NCI-H128 (cell line): ENCODE measurements around the gene KRTAP1-3.
A peak's percentile ranks its signal among the peaks of the same experiment; 100 is the strongest.
"Not testable (repeated sequence)": the region's sequence is repeated elsewhere in the genome, so short reads cannot be mapped to it uniquely, and the experiment has no call there.

ENCODE experiments used
- DNase-seq: peaks from one replicate; lab custom pipeline; 2025; ENCODE audit not compliant: unreplicated experiment; lab: John Stamatoyannopoulos, UW

Gene KRTAP1-3

DNA sequence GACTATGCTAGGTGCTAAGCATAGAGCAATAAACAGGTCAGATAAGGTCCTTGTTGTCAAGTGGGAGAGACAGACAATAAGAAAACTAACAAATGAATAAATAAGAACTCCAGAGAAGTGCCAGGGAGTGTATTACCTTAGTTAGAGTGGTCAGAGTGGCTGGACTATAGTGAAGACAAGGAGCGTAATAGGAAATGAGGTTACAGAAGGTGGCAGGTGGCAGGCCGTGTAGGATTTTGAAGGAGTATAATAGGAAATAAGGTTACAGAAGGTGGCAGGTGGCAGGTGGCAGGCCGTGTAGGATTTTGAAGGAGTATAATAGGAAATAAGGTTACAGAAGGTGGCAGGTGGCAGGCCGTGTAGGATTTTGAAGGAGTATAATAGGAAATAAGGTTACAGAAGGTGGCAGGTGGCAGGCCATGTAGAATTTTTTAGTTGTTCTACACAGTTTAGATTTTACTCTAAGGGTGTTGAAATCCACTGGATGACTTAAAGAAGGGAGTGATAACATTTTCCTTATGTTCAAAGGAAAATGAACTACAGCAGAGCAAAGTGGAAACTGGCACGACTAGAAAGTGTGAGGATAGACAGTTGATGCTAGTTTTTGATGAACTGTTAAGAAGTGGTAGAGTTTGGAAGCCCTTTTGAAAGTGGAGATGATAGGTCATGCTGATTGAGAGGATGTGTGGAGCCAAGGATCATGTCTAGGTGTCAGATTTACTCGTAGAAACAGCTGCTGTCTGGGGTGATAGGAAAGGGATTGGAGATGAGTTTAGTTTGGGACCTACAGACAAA lies 22.2 kb downstream of the KRTAP1-3 start:
- DNase-seq = no peak

DNA sequence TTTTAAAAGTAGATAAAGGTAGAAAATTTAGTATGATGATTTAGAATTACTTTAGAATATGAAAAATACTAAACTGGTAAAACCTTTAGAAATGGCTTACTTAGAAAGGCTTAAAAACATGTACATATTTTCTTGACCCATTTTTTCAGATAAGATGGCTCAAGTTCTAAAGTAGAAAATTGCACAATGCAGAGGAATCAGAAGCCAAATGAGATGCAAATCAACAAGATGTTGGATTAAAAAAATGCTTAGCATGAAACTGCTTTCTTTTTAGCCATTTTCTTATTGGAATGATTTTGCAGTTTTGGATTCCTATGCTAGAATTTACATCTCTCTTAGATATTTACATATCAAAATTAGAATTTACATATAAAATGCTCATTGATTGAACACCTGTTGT lies 24.2 kb downstream of the KRTAP1-3 start:
- no peak for DNase-seq

DNA sequence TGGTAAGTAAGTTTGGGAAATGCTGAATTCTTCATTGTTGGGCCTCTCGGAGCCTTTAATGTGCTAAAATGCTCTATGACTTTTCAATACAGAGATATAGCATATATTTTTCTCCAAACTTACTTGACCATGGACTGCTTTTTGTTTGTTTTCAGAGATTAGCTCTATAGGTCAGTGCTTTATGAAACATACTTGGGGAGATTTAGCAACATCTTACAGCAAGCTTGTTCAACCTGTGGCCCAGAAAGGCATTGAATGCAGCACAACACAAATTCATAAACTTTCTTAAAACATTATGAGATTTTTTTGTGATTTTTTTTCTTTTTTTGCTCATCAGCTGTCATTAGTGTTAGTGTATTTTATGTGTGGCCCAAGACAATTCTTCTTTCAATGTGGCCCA lies 24.7 kb downstream of the KRTAP1-3 start:
- DNase-seq = no peak

DNA sequence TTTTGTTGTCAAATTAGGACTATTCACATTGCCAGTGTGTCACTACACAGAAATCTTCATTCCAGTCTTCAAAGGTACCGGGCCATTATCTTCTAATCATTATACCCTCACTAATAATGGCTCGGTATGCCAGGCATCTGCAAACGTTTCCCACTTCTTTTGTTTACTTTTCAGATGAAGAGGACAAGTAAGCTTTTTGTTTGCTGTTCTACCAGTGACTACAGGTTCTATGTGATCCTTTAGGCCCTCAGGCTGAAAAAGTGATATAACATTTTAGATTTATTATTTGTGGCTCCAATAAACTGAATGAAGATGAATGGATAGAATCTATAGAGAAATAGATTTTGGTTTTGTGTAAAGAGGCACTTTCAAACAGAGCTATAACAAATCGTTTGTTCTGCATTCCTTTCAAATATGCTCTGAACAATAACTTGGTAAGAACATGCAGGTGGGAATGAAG lies 25.3 kb downstream of the KRTAP1-3 start:
- no peak for DNase-seq

DNA sequence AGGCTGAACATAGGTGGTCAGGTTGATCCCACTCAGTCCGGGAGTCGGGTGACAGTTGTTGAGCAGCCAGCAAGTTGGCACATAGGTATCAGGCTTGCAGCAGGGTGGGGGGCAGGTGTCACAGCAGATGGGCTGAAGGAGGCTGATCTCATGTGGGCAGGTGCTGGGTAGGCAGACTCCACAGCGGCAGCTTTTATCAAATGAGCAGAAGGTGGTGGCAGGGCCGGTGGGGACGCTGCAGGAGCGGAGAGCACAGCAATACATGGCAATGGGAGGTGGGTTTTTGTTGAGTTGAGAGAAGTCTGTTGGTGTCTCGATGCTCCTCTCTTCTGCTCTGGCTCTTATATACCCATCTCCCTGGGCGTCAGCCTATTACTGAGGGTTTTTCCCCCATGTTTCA lies 25.9 kb downstream of the KRTAP1-3 start, which contains the start of gene KRTAP3-1:
Gene KRTAP3-1, minus strand, starts transcription at position 318 of the 400 bp plus-strand sequence. Its CDS starts 54 bp downstream, at position 264.
- DNase-seq = peak; percentile 3

DNA sequence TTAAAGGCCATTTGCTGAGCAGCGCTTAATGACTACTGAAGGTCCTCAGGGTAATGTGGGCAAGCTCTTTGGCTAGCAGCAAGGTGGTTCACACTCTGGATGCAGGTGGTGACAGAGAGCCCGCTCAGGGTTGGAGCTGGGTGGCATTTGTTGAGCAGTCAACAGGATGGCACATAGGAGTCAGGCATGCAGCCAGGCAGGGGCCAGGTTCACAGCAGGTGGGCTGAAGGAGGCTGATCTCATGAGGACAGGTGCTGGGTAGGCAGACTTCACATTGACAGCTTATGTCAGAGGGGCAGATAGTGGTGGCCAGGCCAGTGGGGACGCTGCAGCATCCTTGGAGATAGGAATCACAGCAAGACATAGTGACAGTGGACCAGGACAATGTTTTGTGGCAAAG lies 30.3 kb downstream of the KRTAP1-3 start:
- no peak for DNase-seq

DNA sequence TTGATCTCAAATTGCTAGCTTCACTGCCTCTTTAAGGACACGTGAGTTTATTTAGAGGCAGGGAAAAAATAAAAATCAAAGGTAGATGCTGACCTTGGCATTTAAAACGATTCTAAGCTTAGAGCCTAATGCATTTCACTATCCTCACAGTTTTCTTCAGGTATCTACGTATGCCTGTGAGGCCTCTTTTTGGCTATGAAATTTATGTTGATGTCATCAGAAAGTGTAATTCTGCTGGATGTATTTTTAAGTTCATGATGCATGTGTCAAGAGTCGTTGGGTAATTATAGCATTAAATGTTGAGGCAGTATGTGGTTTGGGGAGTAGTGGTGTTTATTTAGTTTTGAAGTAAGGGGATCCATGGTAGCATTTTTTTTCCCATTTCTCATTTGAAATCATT lies 30.7 kb downstream of the KRTAP1-3 start:
- DNase-seq = no peak

DNA sequence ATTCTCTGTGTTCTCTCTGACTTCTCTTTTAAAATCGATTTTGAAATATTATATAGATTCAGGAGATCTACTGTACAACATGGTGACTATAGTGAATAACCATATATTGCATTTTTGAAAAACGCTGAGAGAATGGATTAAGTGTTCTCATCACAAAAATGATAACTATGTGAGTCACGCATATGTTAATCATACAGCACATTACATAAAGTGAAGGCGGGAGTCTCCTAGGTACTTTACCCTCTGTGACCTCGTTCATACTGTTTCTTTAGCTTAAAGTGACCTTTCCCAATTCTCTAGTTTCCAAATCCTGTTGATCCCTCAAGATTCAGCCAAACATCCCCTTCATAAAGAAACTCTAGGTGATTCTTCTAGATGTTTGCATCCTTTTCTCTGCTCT lies 31.9 kb downstream of the KRTAP1-3 start:
- no peak for DNase-seq

DNA sequence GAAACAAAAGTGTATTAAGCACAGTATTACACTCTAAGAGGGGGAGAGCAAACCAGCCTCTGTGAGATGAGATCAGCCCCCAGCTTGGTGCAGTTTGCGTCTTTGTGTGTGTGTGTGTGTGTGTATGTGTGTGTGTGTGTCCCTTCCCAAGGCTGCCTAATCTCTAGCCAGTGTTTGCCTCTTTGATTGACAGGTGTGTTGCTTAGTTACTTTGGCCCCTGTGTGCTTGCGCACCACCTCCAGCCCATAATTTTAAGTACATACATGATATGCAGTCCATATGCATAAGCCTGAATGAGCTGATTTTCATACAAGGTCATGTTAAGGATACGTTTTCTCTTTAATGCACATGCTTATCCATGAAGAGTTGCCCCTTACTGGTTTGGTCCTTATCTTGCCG lies 32.9 kb downstream of the KRTAP1-3 start:
- no peak for DNase-seq

DNA sequence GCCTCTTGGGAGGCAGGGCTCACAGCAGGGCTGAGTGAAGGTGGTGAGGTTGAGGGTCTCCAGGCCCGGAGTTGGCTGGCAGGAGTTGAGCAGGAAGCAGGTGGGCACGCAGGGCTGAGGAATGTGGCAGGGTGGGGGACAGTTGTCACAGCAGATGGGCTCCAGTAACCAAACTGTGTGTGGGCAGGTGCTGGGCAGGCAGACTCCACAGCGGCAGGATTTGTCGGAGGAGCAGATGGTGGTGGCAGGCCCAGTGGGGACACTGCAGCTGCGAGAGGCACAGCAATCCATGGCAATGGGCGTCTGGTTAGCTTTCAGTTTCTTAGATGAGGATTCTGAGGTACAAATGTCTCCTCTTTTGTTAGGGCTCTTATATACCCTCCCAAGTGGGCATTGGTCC lies 35.1 kb downstream of the KRTAP1-3 start, which contains the start of gene KRTAP3-2:
Gene KRTAP3-2, minus strand, starts transcription at position 344 of the 400 bp plus-strand sequence. Its CDS starts 53 bp downstream, at position 291.
- not testable (repeated sequence) for DNase-seq

DNA sequence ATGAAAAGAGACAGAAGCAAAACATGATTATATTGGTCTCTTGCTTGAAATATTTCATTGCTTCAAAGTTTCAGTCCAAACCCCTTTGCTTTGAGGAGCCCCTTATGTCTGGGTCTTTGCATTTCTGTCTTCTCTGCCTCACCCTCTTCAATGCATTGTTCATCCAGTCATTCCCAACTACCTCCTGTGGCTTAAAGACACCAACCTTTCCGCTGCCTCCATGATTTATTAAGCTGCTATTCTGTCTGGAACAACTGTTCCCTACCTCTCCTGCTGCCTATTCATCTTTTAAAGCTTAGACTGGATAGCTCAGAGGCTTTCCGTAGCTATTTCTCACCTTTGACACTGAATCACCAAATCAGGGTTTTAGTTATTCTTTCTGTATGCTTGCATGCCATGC lies 37.3 kb downstream of the KRTAP1-3 start:
- no peak for DNase-seq

DNA sequence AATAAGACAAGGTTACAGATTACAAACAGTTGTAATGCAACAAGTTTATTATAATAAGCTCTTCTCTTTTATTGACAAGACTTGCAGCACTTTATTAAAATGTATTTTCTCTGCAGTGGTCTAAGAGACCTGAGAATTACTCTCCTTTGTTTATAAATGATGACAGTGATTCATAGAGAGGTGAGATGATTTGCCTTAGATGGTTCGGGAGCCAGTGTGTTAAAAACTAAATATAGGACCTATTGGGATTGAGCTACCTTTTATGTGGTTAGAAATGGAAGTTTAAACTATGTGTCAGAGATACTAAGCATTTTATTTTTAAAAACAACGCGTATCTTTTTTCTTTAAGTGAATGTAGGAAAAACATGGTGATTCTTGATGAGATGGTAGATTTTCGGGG lies 37.8 kb downstream of the KRTAP1-3 start:
- no peak for DNase-seq

DNA sequence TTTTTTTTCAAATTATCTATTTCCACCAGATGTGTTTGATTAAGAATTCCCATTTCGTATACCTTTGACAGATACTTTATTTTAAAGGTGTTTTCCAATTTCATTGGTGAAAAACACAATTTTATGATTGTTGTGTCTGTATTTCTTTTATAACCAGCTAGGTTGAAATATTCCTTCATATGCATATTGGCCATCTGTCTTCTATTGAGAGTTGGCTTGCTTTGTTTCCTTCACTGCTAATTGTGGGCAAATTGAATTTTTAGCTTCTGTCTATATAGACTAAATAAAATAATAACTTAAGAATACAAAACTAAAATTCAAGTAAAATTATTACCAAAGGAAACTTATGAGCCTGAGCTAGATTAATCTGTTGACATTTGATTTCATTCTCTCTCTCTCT lies 39.6 kb downstream of the KRTAP1-3 start:
- no peak for DNase-seq

DNA sequence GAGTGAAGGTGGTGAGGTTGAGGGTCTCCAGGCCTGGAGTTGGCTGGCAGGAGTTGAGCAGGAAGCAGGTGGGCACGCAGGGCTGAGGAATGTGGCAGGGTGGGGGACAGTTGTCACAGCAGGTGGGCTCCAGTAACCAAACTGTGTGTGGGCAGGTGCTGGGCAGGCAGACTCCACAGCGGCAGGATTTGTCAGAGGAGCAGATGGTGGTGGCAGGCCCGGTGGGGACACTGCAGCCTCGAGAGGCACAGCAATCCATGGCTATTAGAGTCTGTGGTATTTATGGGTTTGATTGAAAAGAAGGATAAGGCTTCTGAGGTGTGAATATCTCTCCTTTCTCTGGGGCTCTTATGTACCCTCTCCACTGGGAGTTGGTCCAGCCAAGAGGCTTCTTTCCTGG lies 40.8 kb downstream of the KRTAP1-3 start, which contains the start of gene KRTAP3-3:
Gene KRTAP3-3, minus strand, starts transcription at position 326 of the 400 bp plus-strand sequence. Its CDS starts 67 bp downstream, at position 259.
- DNase-seq = no peak

DNA sequence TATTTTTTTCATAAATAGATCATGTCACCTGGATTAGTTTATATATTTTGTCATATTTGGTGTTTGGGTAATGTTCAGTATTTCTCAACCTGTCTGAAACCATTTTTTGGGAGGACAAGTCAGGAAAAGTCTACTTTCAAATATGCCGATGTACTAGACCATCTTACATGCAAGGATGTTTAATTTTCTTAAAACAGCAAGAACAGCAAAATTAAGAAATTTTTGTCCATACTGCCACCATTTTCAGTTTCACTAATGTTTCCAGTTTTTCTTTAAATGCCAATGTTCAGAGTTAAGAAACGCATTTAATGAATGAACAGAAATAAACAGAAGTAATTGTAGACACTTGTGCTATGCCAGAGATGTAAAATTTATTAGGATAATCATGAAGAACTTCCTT lies 41.6 kb downstream of the KRTAP1-3 start:
- DNase-seq = no peak

DNA sequence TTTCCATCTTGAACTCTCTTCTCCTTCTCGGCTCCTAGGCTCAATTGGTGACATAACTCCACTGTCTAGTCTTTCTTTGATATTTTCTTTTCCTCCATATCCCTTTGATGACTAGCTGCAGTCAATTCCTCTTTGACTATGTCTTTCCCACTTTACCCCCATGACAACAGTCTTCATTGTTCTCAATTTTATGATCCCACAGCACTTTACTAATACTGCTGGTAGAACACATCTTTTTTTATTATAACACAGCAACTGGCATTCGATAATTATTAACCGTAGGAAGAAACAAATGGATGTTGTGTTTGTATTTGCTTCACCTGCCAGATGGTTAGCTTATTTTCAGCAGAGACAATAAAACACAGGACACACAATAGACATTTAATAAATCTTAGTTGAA lies 42.0 kb downstream of the KRTAP1-3 start:
- DNase-seq = no peak

DNA sequence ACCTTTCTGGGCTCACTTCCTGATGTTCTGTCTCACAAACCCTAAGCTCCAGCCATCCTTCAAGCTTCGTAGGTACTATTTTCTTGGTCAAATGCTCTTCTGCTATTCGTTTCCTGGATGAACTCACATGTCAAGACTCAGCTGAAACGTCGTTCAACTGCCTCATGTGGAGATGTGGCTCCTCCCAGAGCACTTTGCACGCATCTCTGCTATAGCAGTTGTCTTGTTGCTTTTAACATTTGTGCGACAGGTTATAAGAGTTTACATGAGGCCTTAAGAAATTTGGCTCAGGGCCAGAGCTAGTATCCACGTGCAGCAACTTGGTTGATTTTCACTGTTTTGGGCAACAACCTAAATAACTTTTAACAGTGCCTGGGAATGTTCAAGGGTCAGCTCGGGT lies 47.8 kb downstream of the KRTAP1-3 start:
- no peak for DNase-seq

DNA sequence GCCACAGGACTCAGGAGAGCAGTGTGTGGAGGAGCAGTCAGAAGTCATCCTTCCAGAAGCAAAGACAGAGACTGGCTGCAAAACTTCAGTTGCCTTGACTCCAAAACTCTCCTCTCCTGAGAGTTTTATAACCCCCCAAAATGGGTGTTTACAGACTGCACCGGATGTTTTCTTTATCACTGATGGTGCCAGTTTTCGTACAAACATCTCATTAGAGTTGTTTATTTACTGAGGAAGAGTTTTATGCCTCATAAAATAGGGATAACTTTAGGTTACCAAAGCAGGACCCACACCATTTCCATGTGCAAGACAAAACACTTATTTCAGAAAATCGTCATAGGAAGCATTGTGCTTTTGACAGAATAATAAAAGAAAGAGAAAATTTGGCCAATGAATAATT lies 50.4 kb downstream of the KRTAP1-3 start, which contains the start of gene KRT40:
Gene KRT40, minus strand, starts transcription at position 101 of the 400 bp plus-strand sequence. Its CDS starts 53 bp downstream, at position 48.
- DNase-seq = no peak
